ENCODE data around the gene ZNF280D. TPM values are rescaled to one million over a fixed set of nuclear protein-coding genes. Genes with fewer than 3 reads are reported as not detected.
A peak's percentile ranks its signal among the peaks of the same experiment; 100 is the strongest.
"Not testable (repeated sequence)": the region's sequence is repeated elsewhere in the genome, so short reads cannot be mapped to it uniquely, and the experiment has no call there.

The ZNF280D gene, protein sequence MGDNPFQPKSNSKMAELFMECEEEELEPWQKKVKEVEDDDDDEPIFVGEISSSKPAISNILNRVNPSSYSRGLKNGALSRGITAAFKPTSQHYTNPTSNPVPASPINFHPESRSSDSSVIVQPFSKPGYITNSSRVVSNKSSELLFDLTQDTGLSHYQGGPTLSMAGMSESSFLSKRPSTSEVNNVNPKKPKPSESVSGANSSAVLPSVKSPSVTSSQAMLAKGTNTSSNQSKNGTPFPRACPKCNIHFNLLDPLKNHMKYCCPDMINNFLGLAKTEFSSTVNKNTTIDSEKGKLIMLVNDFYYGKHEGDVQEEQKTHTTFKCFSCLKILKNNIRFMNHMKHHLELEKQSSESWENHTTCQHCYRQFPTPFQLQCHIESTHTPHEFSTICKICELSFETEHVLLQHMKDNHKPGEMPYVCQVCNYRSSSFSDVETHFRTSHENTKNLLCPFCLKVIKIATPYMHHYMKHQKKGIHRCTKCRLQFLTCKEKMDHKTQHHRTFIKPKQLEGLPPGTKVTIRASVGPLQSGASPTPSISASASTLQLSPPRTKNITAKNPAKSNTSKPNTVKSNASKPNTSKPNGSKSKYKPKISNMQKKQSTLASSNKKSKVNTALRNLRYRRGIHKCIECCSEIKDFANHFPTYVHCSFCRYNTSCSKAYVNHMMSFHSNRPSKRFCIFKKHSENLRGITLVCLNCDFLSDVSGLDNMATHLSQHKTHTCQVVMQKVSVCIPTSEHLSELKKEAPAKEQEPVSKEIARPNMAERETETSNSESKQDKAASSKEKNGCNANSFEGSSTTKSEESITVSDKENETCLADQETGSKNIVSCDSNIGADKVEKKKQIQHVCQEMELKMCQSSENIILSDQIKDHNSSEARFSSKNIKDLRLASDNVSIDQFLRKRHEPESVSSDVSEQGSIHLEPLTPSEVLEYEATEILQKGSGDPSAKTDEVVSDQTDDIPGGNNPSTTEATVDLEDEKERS
- total RNA-seq (40.4 TPM), polyA plus RNA-seq (ENCODE audit: insufficient read depth in 1 of 8, insufficient read length in 8 of 8, low replicate concordance in 1 of 8) (10 to 100 TPM; 28.3 to 42.5 (median 33.0) TPM)
- long read RNA-seq, donor 1, partial matches to known transcripts, result 0 of 4 reads
- long read RNA-seq, donor 1, other reads (novel, unspliced or antisense), result 0 of 4 reads
- long read RNA-seq, donor 2, partial matches to known transcripts, result 0 of 1 reads
- long read RNA-seq, donor 2, other reads (novel, unspliced or antisense), result 0 of 1 reads
- long read RNA-seq, donor 3, full-length matches to known transcripts, result 5 of 5 reads
- long read RNA-seq, donor 3, partial matches to known transcripts, result 0 of 5 reads
- long read RNA-seq, donor 3, other reads (novel, unspliced or antisense), result 0 of 5 reads
- long read RNA-seq, donor 4, partial matches to known transcripts, result 0 of 3 reads
- long read RNA-seq, donor 4, other reads (novel, unspliced or antisense), result 0 of 3 reads
- long read RNA-seq, donor 5, full-length matches to known transcripts, result 8 of 14 reads
- long read RNA-seq, donor 5, partial matches to known transcripts, result 6 of 14 reads
- long read RNA-seq, donor 5, other reads (novel, unspliced or antisense), result 0 of 14 reads
- long read RNA-seq, donor 6, full-length matches to known transcripts, result 8 of 27 reads
- long read RNA-seq, donor 6, partial matches to known transcripts, result 19 of 27 reads
- long read RNA-seq, donor 6, other reads (novel, unspliced or antisense), result 0 of 27 reads
- long read RNA-seq, donor 7, partial matches to known transcripts, result 0 of 2 reads
- long read RNA-seq, donor 7, other reads (novel, unspliced or antisense), result 0 of 2 reads
- long read RNA-seq, donor 8, partial matches to known transcripts, result 0 of 2 reads
- long read RNA-seq, donor 8, other reads (novel, unspliced or antisense), result 0 of 2 reads
- long read RNA-seq, donor 9, partial matches to known transcripts, result 0 of 5 reads
- long read RNA-seq, donor 9, other reads (novel, unspliced or antisense), result 0 of 5 reads
- long read RNA-seq, donor 10, partial matches to known transcripts, result 30 of 36 reads
- long read RNA-seq, donor 10, other reads (novel, unspliced or antisense), result 0 of 36 reads
- long read RNA-seq, donor 11, partial matches to known transcripts, result 0 of 3 reads
- long read RNA-seq, donor 11, other reads (novel, unspliced or antisense), result 0 of 3 reads

- no peaks in the 10 kb centered on the region for H3K27me3 ChIP-seq (ENCODE audit: control insufficient read depth, insufficient read depth, low read length)
- 7% methylated on average over 94 of the region's 101 CpGs for WGBS (ENCODE audit: insufficient coverage)
- peak; percentile 97 for DNase-seq
- no peaks in the 10 kb centered on the region for H3K9me3 ChIP-seq (replicated peaks; ENCODE audit: control insufficient read depth, low read depth, low read length)
- H3K36me3 ChIP-seq (ENCODE audit: control insufficient read depth, insufficient read depth, low read length), result no peaks in the 10 kb centered on the region
- H3K4me1 ChIP-seq (ENCODE audit: control insufficient read depth, insufficient read depth, low read length), result peaks cover 13% of the 10 kb centered on the region
- peak within 1 kb of the TSS; percentile 80 for H3K4me3 ChIP-seq (ENCODE audit: low read length)
- peak within 1 kb of the TSS; percentile 99 for H3K27ac ChIP-seq (ENCODE audit: low read length)
Observed at GRCh38 chr15:56733136-56734012, at the start of gene ZNF280D. Gene ZNF280D, minus strand, starts transcription at chr15:56733509. Its CDS starts 26,400 bp downstream, at chr15:56707109.

- H3K27me3 ChIP-seq (ENCODE audit: control insufficient read depth, insufficient read depth, low read length), result no peaks in the 10 kb centered on the region
- WGBS (ENCODE audit: insufficient coverage), result 92% methylated on average over 2 of the region's 8 CpGs
- no peak overlapping the region for H3K27ac ChIP-seq (ENCODE audit: low read length)
- no peaks in the 10 kb centered on the region for H3K9me3 ChIP-seq (replicated peaks; ENCODE audit: control insufficient read depth, low read depth, low read length)
- no peak for DNase-seq
- no peak overlapping the region for H3K4me3 ChIP-seq (ENCODE audit: low read length)
- no peaks in the 10 kb centered on the region for H3K4me1 ChIP-seq (ENCODE audit: control insufficient read depth, insufficient read depth, low read length)
- no peaks in the 10 kb centered on the region for H3K36me3 ChIP-seq (ENCODE audit: control insufficient read depth, insufficient read depth, low read length)
Observed at GRCh38 chr15:56782306-56782705, 49.0 kb upstream of the ZNF280D start.

DNA sequence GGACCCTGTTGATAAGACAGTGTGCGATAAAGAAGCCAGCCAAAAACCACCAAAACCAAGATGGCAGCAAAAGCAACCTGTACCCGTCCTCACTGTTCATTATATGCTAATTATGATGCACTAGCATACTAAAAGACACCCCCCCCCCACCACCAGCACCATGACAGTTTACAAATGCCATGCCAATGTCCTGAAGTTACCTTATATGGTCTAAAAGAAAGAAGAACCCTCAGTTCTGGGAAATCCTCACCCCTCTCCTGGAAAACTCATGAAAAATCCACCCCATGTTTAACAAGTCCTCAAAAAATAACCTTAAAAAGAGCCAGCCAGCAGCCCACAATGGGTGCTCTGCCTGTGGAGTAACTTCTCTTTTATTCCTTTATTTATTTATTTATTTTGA is 48.4 kb upstream of the ZNF280D start:
- Histone ChIP-seq H3K4me3 (ENCODE audit: low read length) (no peak overlapping the region), H3K36me3 (ENCODE audit: control insufficient read depth, insufficient read depth, low read length) (no peaks in the 10 kb centered on the region), H3K27me3 (ENCODE audit: control insufficient read depth, insufficient read depth, low read length) (no peaks in the 10 kb centered on the region), H3K9me3 (replicated peaks; ENCODE audit: control insufficient read depth, low read depth, low read length) (no peaks in the 10 kb centered on the region), H3K4me1 (ENCODE audit: control insufficient read depth, insufficient read depth, low read length) (no peaks in the 10 kb centered on the region), H3K27ac (ENCODE audit: low read length) (no peak overlapping the region)
- WGBS (ENCODE audit: insufficient coverage), result 100% methylated on average over 2 of the region's 2 CpGs
- DNase-seq, result no peak

- not testable (repeated sequence) for H3K36me3 ChIP-seq (ENCODE audit: control insufficient read depth, insufficient read depth, low read length); H3K27me3 ChIP-seq (ENCODE audit: control insufficient read depth, insufficient read depth, low read length); DNase-seq; H3K4me3 ChIP-seq (ENCODE audit: low read length); H3K27ac ChIP-seq (ENCODE audit: low read length); H3K9me3 ChIP-seq (replicated peaks; ENCODE audit: control insufficient read depth, low read depth, low read length); H3K4me1 ChIP-seq (ENCODE audit: control insufficient read depth, insufficient read depth, low read length)
- 83% methylated on average over 7 of the region's 12 CpGs for WGBS (ENCODE audit: insufficient coverage)
Observed at GRCh38 chr15:56780102-56780725, 46.9 kb upstream of the ZNF280D start.

- not testable (repeated sequence) for H3K27ac ChIP-seq (ENCODE audit: low read length)
- 95% methylated on average over 20 of the region's 25 CpGs for WGBS (ENCODE audit: insufficient coverage)
Observed at GRCh38 chr15:56779449-56779848, 46.1 kb upstream of the ZNF280D start.

DNA sequence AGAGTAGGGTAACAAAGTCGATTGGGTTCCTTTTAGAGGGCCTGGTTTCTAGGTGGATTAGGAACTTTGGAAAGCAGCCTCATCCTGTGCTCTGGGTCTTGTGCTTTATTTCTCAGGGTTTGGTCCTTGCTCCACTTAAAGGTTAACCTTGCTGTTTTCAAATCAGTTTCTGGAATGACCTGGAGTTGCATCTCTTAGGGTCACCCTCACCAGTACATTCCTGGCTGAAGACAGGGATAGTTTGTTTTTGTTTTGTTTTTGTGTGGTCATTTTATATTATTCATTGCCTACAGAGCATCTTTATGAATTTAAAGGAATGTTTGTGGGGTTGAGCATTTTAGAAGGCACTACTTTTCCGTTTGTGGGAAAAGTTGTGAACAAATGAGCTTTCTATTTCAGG is 45.5 kb upstream of the ZNF280D start:
- Histone ChIP-seq H3K4me1 (ENCODE audit: control insufficient read depth, insufficient read depth, low read length) (no peaks in the 10 kb centered on the region), H3K27me3 (ENCODE audit: control insufficient read depth, insufficient read depth, low read length) (no peaks in the 10 kb centered on the region), H3K9me3 (replicated peaks; ENCODE audit: control insufficient read depth, low read depth, low read length) (no peaks in the 10 kb centered on the region), H3K4me3 (ENCODE audit: low read length) (no peak overlapping the region), H3K27ac (ENCODE audit: low read length) (no peak overlapping the region), H3K36me3 (ENCODE audit: control insufficient read depth, insufficient read depth, low read length) (no peaks in the 10 kb centered on the region)
- no CpG with 5 or more reads among the region's 2 CpGs for WGBS (ENCODE audit: insufficient coverage)
- DNase-seq, result no peak

More at GRCh38 chr15:56779449-56779848, 46.1 kb upstream of the ZNF280D start:
- not testable (repeated sequence) for H3K4me1 ChIP-seq (ENCODE audit: control insufficient read depth, insufficient read depth, low read length); H3K4me3 ChIP-seq (ENCODE audit: low read length); H3K9me3 ChIP-seq (replicated peaks; ENCODE audit: control insufficient read depth, low read depth, low read length); H3K27me3 ChIP-seq (ENCODE audit: control insufficient read depth, insufficient read depth, low read length); H3K36me3 ChIP-seq (ENCODE audit: control insufficient read depth, insufficient read depth, low read length); DNase-seq

DNA sequence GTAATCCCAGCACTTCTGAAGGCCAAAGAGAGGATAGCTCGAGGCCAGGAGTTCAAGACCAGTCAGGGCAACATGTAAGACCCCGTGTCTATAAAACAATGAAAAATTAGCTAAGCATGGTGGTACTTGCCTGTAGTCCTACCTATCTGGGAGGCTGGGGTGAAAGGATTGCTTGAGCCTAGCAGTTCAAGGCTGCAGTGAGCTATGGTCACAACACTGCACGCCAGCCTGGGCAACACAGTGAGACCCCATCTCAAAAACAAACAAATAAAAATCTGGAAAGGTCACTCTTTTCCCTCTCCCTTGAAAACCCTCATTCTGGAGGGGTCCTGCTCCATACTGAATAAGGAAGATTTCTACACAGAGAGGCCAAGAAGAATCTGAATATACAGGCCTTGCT is 43.5 kb upstream of the ZNF280D start:
- 96% methylated on average over 2 of the region's 3 CpGs for WGBS (ENCODE audit: insufficient coverage)
- no peak for DNase-seq
- H3K36me3 ChIP-seq (ENCODE audit: control insufficient read depth, insufficient read depth, low read length), result no peaks in the 10 kb centered on the region
- H3K27me3 ChIP-seq (ENCODE audit: control insufficient read depth, insufficient read depth, low read length), result no peaks in the 10 kb centered on the region
- no peak overlapping the region for H3K27ac ChIP-seq (ENCODE audit: low read length)
- H3K4me1 ChIP-seq (ENCODE audit: control insufficient read depth, insufficient read depth, low read length), result peaks cover 3% of the 10 kb centered on the region
- H3K9me3 ChIP-seq (replicated peaks; ENCODE audit: control insufficient read depth, low read depth, low read length), result no peaks in the 10 kb centered on the region
- no peak overlapping the region for H3K4me3 ChIP-seq (ENCODE audit: low read length)

- no peaks in the 10 kb centered on the region for H3K27me3 ChIP-seq (ENCODE audit: control insufficient read depth, insufficient read depth, low read length)
- peaks cover 3% of the 10 kb centered on the region for H3K4me1 ChIP-seq (ENCODE audit: control insufficient read depth, insufficient read depth, low read length)
- peak; percentile 56 for DNase-seq
- H3K4me3 ChIP-seq (ENCODE audit: low read length), result no peak overlapping the region
- 56% methylated on average over 1 of the region's 1 CpG for WGBS (ENCODE audit: insufficient coverage)
- H3K9me3 ChIP-seq (replicated peaks; ENCODE audit: control insufficient read depth, low read depth, low read length), result no peaks in the 10 kb centered on the region
- H3K36me3 ChIP-seq (ENCODE audit: control insufficient read depth, insufficient read depth, low read length), result no peaks in the 10 kb centered on the region
- H3K27ac ChIP-seq (ENCODE audit: low read length), result no peak overlapping the region
Observed at GRCh38 chr15:56775641-56776040, 42.3 kb upstream of the ZNF280D start.

Data from muscle of leg (tissue), 16 donors.